Posterior cingulate gyrus (tissue), 11 donors: Measurements from ENCODE around the gene HOXB5.

ENCODE experiments used
- DNase-seq, 10 donors: peaks; one replicate each; pipeline versions ENCODE4 v3.0.0 to v3.0.0-alpha.2; 2020 to 2021; ENCODE audit warnings: mixed read lengths in 3 of 10
- intact Hi-C: fragments of 100-400 bp; cut with DNase I; formaldehyde crosslinking; loops from one replicate; pipeline ENCODE4 v1.15.1; 2023

The HOXB5 gene

DNA sequence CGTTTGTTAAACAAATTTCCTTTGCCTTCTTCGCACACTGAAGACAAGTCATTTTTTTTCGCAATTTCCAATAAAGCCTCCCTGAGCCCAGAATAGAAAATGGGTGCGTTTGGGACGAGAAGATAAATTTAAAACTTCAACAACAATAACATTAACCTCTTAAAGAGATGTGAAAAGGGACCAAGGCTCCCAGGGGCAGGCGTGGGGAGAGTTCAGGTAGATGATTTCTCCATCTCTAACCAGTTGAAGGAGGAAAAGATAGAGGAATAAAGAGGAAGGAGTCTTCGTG is 14.2 kb downstream of the HOXB5 start:
- DNase-seq: peak in 1 of 10 donors; percentile 14
- intact Hi-C loops: no loop called here

DNA sequence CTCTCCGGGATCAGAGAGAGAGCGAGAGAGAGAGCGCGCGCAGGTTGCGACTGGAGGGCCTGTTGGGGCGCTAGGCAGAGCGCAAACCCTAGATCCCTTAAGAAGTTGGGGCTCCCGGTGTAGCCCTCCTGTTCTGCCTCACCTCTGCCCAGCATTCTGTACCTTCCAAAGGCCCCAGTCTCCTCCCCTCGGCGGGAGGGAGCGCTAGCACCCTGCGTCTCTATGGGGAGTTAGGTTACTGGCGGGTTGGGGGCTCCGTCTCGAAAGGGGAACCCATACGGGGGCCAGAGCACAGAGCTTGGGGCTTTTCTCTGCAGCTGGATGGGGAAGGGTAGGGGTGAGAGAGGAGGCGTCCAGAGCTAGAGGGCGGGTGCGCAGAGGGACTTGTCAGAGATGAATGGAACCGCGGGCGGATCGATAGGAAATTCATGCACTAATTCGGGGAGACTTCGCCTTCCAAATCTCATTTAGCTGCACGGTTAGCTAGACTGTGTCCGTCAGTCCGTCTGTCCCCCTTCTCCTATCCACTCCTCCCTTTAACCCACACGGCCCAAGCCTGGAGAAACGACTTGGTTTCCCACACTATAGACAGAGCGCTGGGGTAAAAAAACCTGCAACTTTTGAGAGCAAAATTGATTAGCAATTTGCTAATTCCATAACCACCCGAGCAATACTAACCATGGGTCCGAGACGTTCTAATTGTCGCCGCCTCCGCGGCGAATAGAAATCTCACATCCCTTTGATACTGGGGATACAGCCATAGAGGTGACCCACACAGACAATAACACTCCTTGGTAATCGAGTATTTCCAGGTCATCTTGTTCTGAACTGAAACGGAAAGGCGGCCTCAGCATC is 14.7 kb downstream of the HOXB5 start:
- DNase-seq: peak in 1 of 10 donors; percentile 37
- intact Hi-C loops: no loop called here

DNA sequence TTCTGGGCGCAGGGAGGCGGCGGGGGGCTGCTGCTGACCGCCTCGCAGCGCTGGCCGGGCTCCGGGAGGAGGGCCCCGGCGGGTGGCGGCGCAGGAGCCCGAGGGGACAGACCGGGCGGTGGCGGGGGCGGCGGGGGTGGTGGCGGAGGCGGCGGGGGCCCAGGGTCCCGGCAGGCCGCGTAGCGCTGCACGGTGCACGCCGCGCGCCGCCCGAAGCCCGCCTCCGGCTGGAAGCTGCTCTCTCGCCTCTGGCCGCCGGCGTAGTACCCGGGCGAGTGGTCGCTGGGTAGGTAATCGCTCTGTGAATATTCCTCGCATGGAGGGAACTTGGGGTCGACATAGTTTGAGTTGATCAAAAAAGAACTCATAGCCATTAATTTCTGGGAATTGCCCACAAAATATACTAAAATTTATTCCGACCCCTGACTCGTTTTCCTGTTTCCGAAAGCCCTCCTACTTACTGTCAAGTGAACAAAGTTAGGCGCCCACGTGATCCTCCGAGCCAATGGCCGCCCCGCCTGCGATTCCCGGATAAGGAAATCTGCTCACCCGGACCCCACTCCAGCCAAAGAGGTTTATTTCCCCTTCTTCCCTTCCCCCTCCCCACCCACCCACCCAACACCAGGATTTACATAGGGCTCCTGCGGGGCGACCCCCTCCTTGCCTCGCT is 15.5 kb downstream of the HOXB5 start, which contains the start of gene HOXB4:
Gene HOXB4, minus strand, starts transcription at position 405 of the 670 bp plus-strand sequence. Its CDS starts 31 bp downstream, at position 374.
- DNase-seq: peak in 3 of 10 donors; percentile 11 to 80 (median 25)
- intact Hi-C loops: no loop called here

GRCh38 chr17:48577330-48577945 is 16.1 kb downstream of the HOXB5 start:
- intact Hi-C loops: no loop called here
- peak in 1 of 10 donors; percentile 8 for DNase-seq

DNA sequence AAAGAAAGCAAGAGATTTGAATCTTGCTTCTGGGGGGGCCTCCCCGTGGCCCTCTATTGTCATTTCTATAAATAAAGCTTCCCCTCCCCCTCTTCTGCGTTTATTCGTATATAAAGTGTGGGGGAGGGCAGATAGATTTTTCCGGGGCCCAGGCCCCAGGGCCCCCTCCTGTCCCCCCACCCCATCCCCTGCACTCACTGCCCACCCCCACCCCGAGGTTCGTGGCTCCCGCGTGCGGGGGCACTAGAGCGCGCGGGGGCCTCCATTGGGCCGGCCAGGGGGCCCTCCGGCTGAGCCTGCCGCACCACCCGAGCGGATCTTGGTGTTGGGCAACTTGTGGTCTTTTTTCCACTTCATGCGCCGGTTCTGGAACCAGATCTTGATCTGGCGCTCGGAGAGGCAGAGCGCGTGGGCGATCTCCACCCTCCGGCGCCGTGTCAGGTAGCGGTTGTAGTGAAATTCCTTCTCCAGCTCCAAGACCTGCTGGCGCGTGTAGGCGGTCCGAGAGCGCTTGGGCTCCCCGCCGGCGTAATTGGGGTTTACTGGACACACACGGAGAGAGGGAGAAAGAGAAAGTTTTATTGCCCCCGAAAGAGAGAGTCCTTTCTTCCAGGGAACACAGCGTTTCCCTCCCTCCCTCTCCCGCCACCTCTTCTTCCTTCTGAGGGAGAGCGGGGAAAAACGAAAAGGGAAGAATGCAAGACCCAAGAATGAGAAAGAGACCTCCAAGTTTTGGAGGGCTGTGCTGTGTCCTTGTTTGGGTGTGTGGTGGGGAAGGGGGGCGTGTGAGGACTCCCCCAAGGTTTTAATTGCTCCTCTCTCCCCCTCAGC is 16.9 kb downstream of the HOXB5 start:
- DNase-seq: peak in 1 of 10 donors; percentile 57
- intact Hi-C loops: no loop called here

DNA sequence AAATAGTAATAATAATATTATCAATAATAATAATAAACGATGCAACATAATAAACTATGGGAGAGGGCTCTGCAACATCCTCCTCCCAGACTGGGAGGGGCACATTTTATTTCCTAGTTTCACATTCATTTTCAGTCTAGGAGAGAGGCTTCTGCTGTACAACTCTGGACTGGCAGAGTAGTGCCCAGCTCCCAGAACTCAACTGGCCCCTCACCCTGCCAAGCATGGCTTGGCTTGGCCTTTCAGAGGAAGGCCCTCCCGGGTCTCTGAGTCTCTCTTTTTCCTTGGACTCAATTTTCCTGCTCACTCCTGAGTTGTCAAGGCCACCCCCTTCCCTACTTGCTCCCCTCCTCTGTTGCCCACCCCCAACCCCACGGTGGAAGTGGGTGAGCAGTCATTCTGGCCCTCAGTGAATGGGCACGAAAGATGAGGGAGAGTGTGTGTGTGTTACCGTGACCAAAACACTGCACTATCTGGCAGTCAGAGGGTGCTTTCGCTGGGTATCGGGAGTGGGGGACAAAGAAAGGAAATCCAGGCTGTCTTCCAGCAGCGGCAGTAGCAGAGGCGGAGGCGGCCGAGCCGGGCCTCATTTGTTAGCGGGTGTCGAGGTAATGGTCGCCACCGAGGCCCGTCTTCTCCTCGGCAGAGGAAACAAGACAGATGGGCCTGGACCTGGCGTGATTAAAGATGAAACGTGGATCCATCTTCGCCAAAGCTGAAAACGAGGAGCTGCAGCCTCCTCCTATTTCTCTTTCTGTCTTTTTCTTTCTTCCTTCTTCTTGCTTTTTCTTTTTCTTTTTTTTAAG is 17.7 kb downstream of the HOXB5 start:
- intact Hi-C loops: no loop called here
- DNase-seq: peak in 1 of 10 donors; percentile 17

GRCh38 chr17:48575066-48575582 is 18.5 kb downstream of the HOXB5 start:
- intact Hi-C loops: no loop called here
- DNase-seq: no peak

GRCh38 chr17:48574505-48575065 is 19.0 kb downstream of the HOXB5 start:
- intact Hi-C loops: no loop called here

GRCh38 chr17:48571826-48572417 is 21.7 kb downstream of the HOXB5 start:
- intact Hi-C loops: no loop called here
- no peak for DNase-seq

More at GRCh38 chr17:48574505-48575065, 19.0 kb downstream of the HOXB5 start:
- DNase-seq: no peak

- intact Hi-C loops: no loop called here
- peak in 1 of 10 donors; percentile 59 for DNase-seq
These were observed 22.4 kb downstream of the HOXB5 start for GRCh38 chr17:48571024-48571818.

GRCh38 chr17:48570325-48571023 is 23.1 kb downstream of the HOXB5 start:
- intact Hi-C loops: no loop called here
- DNase-seq: peak in 1 of 10 donors; percentile 49

DNA sequence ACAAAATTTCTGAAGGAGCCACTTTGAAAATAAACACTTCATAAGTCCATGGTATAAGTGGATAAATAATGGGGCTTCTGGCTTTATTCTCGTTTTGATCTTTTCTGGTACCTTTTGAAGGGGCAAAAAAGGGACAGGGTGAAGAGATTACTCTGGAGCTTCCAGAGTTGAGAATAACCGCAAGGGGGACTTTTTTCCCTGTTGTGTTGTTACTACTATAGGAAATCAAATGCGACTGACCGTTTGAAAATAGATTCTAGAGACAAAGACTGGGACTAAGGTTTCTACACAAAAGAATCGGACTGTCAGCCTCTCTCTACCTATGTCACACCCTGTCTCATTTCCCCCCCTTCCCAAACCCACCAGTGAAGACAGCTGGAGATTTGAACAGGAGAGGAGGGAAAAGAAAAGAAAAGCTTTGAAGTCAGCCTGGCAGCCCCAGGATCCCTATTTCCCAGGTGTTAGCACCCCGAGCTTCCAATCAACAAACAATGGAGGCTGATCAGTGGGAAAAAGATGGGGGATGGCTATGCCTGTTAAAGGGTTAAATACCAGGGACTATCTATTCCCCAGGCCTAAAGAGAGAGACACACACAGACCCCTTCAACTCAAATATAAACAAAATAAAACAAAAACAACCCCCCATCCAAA is 23.8 kb downstream of the HOXB5 start:
- DNase-seq: no peak
- intact Hi-C loops: no loop called here

DNA sequence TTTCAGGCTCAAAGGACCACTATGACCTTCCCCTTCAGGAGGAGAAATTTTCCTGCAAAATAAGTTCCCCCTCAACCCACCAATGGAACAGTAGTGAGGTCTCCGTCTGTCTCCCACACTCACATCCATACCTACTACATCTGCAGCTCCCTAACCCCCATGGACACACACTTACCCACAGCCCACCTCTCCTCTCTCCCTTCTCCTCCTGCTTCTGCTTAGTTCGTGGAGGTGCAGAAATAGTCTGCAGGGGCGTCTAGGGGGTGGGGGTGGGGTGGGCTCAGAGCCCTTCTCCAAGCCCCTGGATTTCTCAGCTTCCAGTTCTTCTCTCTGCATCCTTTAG is 24.4 kb downstream of the HOXB5 start:
- DNase-seq: no peak
- intact Hi-C loops: no loop called here

GRCh38 chr17:48568499-48569239 is 24.9 kb downstream of the HOXB5 start:
- DNase-seq: no peak
- intact Hi-C loops: no loop called here

DNA sequence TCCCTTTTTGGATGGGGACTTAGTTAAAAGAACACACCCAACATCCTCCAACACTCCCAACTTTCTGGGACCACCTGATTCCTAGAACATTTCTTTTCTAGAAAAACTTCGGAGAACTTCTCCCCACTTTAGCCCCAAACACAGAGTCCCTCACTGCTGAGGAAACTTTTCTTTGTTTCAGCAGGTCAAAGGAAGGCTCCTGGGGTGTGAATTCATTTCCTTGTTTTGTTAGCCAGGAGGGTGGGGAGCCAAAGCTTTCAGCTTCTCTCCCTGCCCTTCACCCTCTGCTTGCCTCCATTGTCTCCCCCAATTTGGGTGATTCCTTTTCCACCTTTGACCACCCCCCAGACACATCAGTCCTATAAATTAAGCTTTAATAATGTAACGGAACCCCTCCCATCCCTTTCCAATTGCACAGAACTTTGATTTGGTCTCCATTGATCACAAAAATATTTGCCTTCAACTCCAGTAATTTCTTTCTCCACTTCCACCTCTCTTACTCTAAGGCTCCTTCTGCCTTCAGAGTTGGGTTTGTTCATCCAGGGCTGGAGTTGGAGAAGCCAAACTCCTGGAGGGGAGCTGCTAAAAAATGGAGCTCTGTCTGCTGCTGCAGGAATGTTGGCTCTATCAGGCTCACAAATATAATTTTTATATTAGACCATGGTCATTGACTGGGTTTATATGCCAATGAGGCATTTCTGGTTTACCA is 25.8 kb downstream of the HOXB5 start:
- intact Hi-C loops: no loop called here
- no peak for DNase-seq

GRCh38 chr17:48567209-48567608 is 26.4 kb downstream of the HOXB5 start:
- no peak for DNase-seq
- intact Hi-C loops: no loop called here
